NCI-H2196 (cell line): ENCODE measurements around the gene EPN1.
"Not testable (repeated sequence)": the region's sequence is repeated elsewhere in the genome, so short reads cannot be mapped to it uniquely, and the experiment has no call there.

Experiments used
- DNase-seq: peaks from one replicate; lab custom pipeline; 2025; ENCODE audit not compliant: unreplicated experiment; lab: John Stamatoyannopoulos, UW

EPN1 gene

DNA sequence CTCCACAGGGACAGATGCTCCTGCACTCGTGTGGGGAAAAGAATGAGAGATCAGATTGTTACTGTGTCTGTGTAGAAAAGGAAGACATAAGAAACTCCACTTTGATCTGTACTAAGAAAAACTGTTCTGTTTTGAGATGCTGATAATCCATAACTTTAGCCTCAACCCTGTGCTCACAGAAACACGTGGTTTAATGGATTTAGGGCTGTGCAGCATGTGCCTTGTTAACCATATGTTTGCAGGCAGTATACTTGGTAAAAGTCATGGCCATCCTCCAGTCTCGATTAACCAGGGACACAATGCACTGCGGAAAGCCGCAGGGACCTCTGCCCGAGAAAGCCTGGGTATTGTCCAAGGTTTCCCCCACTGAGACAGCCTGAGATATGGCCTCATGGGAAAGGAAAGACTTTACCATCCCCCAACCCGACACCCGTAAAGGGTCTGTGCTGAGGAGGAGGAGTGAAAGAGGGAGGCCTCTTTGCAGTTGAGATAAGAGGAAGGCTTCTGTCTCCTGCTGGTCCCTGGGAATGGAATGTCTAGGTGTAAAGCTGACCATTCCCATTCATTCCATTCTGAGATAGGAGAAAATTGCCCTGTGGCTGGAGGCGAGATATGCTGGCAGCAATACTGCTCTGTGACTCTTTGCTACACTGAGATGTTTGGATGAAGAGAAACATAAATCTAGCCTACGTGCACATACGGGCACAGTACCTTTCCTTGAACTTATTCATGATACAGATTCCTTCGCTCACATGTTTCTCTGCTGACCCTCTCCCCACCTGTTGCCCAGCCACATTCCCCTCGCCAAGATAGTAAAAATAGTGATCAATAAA lies 43.1 kb downstream of the EPN1 start:
- DNase-seq: not testable (repeated sequence)

DNA sequence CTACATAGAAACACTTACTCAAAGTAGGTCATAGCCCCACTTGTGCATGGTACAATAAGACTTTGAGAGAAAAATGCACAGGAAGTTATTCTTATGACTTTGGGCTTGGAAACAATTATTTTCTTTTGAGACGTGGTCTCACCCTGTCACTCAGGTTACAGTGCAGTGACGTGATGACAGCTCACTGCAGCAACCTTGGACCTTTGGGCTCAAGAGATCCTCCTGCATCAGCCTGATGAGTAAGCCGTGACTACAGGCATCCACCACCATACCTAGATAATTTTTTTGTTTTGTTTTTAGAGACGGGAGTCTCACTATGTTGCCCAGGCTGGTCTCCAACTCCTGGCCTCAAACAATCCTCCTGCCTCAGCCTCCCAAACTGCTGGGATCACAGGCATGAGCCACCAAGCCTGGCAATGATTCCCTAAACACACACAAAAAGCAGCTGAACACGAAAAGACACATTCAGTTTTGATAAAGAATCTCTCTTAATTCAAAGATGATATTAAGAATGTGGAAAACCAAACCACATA lies 45.3 kb downstream of the EPN1 start:
- no peak for DNase-seq

DNA sequence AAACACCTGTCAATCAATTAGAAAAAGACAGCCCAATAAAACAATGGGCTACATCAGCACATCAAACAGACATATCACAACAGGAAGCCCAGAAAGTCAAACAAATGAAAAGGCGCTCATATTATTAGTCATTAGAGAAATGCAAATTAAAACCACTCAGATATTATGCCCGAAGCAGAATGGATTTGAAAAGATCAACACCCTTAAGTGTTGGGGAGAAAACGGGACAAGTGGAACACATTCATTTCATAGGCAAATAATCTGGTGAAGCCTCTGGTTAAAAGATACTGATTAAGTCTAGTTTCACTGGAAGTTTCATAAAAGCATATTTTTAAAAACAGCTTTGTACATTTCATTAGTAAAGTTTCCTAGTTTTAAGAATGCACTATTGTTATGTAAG lies 45.8 kb downstream of the EPN1 start:
- DNase-seq: no peak

DNA sequence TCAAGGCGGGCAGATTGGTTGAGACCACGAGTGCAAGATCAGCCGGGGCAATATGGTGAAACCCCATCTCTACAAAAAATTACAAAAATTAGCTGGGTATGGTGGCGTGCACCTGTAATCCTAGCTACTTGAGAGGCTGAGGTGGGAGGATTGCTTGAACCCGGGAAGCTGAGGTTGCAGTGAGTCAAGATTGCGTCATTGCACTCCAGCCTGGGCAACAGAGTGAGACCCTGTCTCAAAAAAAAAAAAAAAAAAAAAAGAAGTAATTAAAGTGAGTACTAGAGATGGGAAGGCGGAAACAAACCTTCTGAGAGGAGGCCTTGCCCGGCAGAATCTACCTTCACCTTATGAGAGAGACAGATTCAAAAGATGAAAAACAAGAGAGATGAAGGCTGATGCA lies 48.5 kb downstream of the EPN1 start:
- no peak for DNase-seq

DNA sequence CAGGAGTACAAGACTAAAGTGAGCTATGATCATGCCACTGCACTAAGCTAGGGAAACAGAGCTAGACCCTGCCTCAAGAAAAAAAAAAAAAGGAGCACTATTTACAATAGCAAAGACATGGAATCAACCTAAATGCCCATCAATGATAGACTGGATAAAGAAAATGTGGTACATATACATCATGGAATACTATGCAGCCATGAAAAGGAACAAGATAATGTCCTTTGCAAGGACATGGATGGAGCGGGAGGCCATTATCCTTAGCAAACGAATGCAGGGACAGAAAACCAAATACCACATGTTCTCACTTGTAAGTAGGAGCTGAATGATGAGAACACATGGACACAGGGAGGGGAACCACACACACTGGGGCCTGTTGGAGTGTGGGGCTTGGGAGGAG lies 55.4 kb downstream of the EPN1 start:
- DNase-seq: not testable (repeated sequence)

DNA sequence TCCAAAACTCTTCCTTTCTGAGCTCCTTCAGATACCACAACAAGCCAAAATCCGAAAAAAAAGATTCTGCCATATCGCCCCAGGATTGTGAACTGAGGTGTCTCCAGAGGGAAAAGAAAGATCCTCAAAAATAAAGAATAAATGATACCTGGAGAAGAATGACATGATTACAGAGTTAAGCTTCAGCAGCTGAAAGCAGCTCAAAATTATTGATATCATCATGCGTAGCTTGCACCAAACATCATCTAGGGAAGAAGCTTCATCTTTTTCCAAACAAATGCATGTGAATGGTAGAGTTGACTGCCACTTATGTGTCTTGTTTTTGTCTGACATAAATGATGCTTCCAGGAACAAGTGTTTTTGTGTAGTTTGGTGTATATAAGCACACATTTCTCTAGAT lies 63.3 kb downstream of the EPN1 start, which contains the start of gene NLRP9:
TSS of gene NLRP9 (minus strand) at position 101 of the 400 bp plus-strand sequence. CDS start at position 73, 28 bp downstream.
- no peak for DNase-seq

DNA sequence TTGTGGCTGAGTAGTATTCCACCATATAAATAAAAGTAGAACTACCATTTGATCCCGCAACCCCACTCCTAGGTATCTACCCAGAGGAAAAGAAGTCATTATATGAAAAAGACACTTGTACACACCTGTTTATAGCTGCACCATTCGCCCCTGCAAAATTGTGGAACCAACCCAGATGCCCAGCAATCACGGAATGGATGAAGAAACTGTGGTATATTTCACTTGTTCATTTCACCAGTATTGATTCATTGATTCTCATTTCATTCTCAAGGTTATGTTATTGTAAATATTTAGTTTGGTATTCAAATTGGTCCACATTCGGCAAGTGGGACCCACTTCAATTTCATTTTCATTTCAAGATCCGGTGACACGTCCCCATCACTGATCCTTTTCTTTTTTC lies 75.7 kb downstream of the EPN1 start:
- no peak for DNase-seq

DNA sequence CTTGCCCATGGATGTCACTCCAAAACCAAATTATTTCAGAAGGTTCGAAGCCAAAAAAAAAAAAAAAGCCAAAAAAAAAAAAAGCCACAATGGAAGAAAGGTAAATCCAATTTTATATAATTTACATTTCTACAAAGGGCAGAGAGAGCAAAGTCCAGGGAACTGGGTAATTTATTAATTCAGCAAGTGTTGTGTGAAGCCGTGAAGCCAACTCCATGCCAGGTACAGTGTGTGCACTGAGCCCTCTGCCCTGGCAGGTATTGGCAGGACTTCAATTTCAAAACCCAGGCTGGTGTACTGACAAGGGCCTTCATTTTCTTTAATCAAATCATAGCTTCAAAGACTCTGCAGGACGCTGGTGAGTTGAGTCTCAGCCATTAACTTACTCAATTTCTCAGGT lies 78.4 kb downstream of the EPN1 start:
- no peak for DNase-seq

DNA sequence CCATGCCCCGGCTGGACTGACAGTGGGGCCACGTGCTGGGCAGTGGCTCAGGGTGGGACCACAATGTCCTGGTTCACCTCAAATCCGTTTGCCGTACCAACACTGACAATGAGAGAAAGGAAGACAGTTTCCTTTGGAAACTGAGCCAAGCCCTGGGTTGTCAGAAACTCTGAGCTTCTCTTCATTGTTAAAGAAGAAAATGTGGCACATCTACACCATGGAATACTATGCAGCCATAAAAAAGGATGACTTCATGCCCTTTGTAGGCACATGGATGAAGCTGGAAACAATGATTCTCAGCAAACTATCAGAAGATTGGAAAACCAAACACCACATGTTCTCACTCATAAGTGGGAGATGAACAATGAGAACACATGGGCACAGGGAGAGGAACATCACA lies 81.8 kb downstream of the EPN1 start:
- DNase-seq: not testable (repeated sequence)

DNA sequence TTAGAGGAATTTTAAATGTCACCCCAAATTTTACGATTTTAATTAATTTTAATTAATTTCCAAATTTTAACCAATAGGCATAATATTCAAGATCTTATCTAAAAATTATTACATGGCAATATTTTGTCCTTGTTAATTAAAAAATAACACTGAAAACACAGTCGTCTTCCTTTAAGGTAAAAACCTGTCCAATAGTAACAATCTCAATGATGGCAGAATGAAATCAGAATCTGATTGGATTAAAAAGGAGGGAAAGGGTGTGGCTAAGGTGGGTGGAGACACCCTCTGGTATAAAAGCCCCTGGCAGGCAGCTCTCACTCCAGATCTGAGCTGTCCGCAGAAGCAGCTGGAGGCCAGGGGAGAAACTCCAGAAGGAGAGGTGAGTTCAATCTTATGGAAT lies 83.8 kb downstream of the EPN1 start, which contains the start of gene RFPL4A:
TSS of gene RFPL4A (plus strand) at position 301 of the 400 bp plus-strand sequence. CDS start 2,704 bp downstream, outside the sequence.
- not testable (repeated sequence) for DNase-seq
